ENCODE results near the gene UTY. TPM values are rescaled to one million over a fixed set of nuclear protein-coding genes. Genes with fewer than 3 reads are reported as not detected.

Gene UTY
- total RNA-seq, 2 experiments from 2014 or later, result 35.8 to 36.7 TPM

DNA sequence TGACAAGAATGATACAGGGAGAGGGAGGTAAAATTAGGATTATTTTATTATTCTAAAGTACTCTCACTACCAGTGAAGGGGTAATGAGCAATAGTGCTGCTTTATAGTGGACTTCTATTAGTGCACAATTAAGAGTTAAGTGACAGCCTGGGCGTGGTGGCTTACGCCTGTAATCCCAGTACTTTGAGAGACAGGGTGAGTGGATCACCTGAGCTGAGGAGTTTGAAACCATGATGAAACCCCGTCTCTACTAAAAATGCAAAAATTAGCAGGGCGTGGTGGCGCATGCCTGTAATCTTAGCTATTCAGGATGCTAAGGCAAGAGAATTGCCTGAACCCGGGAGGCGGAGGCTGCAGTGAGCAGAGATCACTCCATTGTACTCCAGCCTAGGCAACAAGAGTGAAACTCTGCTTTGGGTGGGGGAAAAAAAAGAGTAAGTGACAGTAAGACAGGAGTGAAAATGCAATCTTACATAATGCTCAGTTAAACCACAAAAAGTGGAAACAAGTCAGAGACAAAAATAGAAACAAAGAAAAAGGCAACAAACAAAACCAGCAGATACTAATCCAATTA is 98.6 kb downstream of the UTY start:
- POLR2A ChIA-PET, result no interaction called here

DNA sequence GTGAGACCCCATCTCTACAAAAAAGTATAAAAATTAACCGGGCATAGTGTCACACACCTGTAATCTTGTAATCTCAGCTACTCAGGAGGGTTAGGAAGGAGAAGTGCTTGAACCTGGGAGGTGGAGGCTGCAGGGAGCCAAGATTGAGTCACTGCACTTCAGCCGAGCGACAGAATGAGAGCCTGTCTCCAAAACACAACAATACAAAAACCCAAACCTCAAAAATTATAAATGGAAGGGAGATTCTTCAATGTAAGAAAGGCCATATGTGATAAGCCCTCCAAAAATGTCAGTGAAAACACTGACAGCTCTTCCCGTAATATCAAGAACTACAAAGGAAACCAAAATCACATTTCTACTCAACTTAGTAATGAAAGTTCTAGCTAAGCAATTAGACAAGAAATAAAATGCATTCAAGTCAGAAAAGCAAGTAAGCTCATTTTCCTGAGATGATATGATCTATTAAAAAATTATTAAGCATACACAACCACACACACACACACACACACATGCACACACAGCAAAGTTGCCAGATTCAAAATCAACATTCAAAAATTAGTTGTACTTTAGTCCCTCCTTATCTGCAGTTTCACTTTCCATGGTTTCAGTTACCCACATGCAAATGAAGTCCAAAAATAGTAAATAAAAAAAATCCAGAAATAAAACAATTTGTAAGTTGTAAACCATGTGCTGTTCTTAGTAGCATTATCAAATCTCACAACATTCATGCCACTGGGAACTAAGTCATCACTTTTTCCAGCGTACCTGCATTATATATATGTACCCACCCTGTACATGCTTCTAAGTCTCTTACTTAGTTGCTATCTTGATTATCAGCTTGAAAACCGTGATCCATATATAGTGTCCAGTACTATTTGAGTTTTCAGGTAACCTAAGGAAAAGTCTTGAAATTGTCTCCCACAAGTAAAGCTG is 108.7 kb downstream of the UTY start:
- POLR2A ChIA-PET, result interaction anchor here (0.5 to 0.8 kb wide), 3 partner anchors 16 to 380 kb away, joined by 3 read pairs; no protein-coding TSS in a partner anchor
- BruUV-seq (replicated peaks), result TSS peak; percentile 35
- peak overlapping the region; percentile 61 for H3K4me3 ChIP-seq (ENCODE audit: low read depth, low read length, poor library complexity, severe bottlenecking)

More for the DNA sequence above, 98.6 kb downstream of the UTY start:
- Histone ChIP-seq H3K4me3 (ENCODE audit: low read depth, low read length, poor library complexity, severe bottlenecking) (no peak overlapping the region), H3K4me1 (ENCODE audit: insufficient read depth, low read length, poor library complexity, severe bottlenecking) (peaks cover 20% of the 10 kb centered on the region), H3K4me2 (ENCODE audit: low read length) (peak overlapping the region; percentile 43), H3K27ac (ENCODE audit: low read depth, low read length, poor library complexity, severe bottlenecking) (peak overlapping the region; percentile 55), H3K79me2 (ENCODE audit: insufficient read depth, low read depth, low read length) (no peaks in the 10 kb centered on the region; the same call in 1 of the 2 replicates), H3K9me2 (ENCODE audit: insufficient read depth, low read length) (no peaks in the 10 kb centered on the region), H4K20me1 (ENCODE audit: insufficient read depth, low read length) (no peaks in the 10 kb centered on the region), H3K36me3 (ENCODE audit: insufficient read depth, low read length) (peaks cover 25% of the 10 kb centered on the region), H3K9me3 (ENCODE audit: low read length) (no peaks in the 10 kb centered on the region), H2AFZ (ENCODE audit: low read length) (no peak overlapping the region)
- no TSS peak for BruUV-seq (replicated peaks)
- intact Hi-C loops (cut with micrococcal nuclease; ENCODE audit: unreplicated experiment), result no loop called here
- peak; percentile 33 for DNase-seq (ENCODE audit: low spot score)
- no peak for TF ChIP-seq EZH2phosphoT487 (IDR thresholded peaks at IDR 0.05; ENCODE audit: borderline replicate concordance, low read depth, low read length)
- TF ChIP-seq, protein P1, sequence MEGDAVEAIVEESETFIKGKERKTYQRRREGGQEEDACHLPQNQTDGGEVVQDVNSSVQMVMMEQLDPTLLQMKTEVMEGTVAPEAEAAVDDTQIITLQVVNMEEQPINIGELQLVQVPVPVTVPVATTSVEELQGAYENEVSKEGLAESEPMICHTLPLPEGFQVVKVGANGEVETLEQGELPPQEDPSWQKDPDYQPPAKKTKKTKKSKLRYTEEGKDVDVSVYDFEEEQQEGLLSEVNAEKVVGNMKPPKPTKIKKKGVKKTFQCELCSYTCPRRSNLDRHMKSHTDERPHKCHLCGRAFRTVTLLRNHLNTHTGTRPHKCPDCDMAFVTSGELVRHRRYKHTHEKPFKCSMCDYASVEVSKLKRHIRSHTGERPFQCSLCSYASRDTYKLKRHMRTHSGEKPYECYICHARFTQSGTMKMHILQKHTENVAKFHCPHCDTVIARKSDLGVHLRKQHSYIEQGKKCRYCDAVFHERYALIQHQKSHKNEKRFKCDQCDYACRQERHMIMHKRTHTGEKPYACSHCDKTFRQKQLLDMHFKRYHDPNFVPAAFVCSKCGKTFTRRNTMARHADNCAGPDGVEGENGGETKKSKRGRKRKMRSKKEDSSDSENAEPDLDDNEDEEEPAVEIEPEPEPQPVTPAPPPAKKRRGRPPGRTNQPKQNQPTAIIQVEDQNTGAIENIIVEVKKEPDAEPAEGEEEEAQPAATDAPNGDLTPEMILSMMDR (conservative IDR thresholded peaks at IDR 0.05; ENCODE audit: low read length), result no peak
- CTCF ChIA-PET (ENCODE audit: unreplicated experiment), result no interaction called here

More for the DNA sequence above, 108.7 kb downstream of the UTY start:
- intact Hi-C loops (cut with micrococcal nuclease; ENCODE audit: unreplicated experiment), result no loop called here
- Histone ChIP-seq H4K20me1 (ENCODE audit: insufficient read depth, low read length) (no peaks in the 10 kb centered on the region), H3K4me2 (ENCODE audit: low read length) (peak overlapping the region; percentile 81), H3K9me2 (ENCODE audit: insufficient read depth, low read length) (no peaks in the 10 kb centered on the region), H3K9me3 (ENCODE audit: low read length) (no peaks in the 10 kb centered on the region), H2AFZ (ENCODE audit: low read length) (no peak overlapping the region; the same call in 1 of the 2 replicates), H3K27ac (ENCODE audit: low read depth, low read length, poor library complexity, severe bottlenecking) (peak overlapping the region; percentile 95), H3K4me1 (ENCODE audit: insufficient read depth, low read length, poor library complexity, severe bottlenecking) (peaks cover 60% of the 10 kb centered on the region), H3K36me3 (ENCODE audit: insufficient read depth, low read length) (peaks cover 42% of the 10 kb centered on the region), H3K79me2 (ENCODE audit: insufficient read depth, low read depth, low read length) (peaks cover 7% of the 10 kb centered on the region; the same call in 1 of the 2 replicates)
- TF ChIP-seq EZH2phosphoT487 (IDR thresholded peaks at IDR 0.05; ENCODE audit: borderline replicate concordance, low read depth, low read length), result no peak
- TF ChIP-seq, protein P1 (conservative IDR thresholded peaks at IDR 0.05; ENCODE audit: low read length), result no peak
- CTCF ChIA-PET (ENCODE audit: unreplicated experiment), result no interaction called here
- peak; percentile 36 for DNase-seq (ENCODE audit: low spot score)

All from OCI-LY7 (cell line).